ENCODE measurements around the gene DBX1.
A peak's percentile ranks its signal among the peaks of the same experiment; 100 is the strongest.
"Not testable (repeated sequence)": the region's sequence is repeated elsewhere in the genome, so short reads cannot be mapped to it uniquely, and the experiment has no call there.

The DBX1 gene

GRCh38 chr11:20161230-20161918, 1.1 kb upstream of the DBX1 start:
- no peak for DNase-seq (ENCODE audit: low read depth)

GRCh38 chr11:20159466-20160381, 551 bp downstream of the DBX1 start:
- DNase-seq (ENCODE audit: low read depth): no peak

- DNase-seq (ENCODE audit: low read depth): no peak
Observed at GRCh38 chr11:20158597-20159257, 1.5 kb downstream of the DBX1 start.

- no peak for DNase-seq (ENCODE audit: low read depth)
Observed at GRCh38 chr11:20157728-20158127, 2.5 kb downstream of the DBX1 start.

GRCh38 chr11:20156876-20157613, 3.2 kb downstream of the DBX1 start:
- peak; percentile 12 for DNase-seq (ENCODE audit: low read depth)

- DNase-seq (ENCODE audit: low read depth): peak; percentile 46
Observed at GRCh38 chr11:20156280-20156875, 3.9 kb downstream of the DBX1 start.

- no peak for DNase-seq (ENCODE audit: low read depth)
Observed at GRCh38 chr11:20155683-20156279, 4.5 kb downstream of the DBX1 start.

GRCh38 chr11:20154381-20154780, 5.9 kb downstream of the DBX1 start:
- no peak for DNase-seq (ENCODE audit: low read depth)

GRCh38 chr11:20138707-20139106, 21.6 kb downstream of the DBX1 start:
- no peak for DNase-seq (ENCODE audit: low read depth)

GRCh38 chr11:20137637-20138036, 22.6 kb downstream of the DBX1 start:
- no peak for DNase-seq (ENCODE audit: low read depth)

GRCh38 chr11:20134991-20135736, 25.1 kb downstream of the DBX1 start:
- no peak for DNase-seq (ENCODE audit: low read depth)

GRCh38 chr11:20132667-20133039, 27.6 kb downstream of the DBX1 start:
- DNase-seq (ENCODE audit: low read depth): no peak

GRCh38 chr11:20131788-20132666, 28.2 kb downstream of the DBX1 start:
- DNase-seq (ENCODE audit: low read depth): no peak

GRCh38 chr11:20129665-20130064, 30.6 kb downstream of the DBX1 start:
- no peak for DNase-seq (ENCODE audit: low read depth)

- DNase-seq (ENCODE audit: low read depth): not testable (repeated sequence)
Observed at GRCh38 chr11:20128528-20128825, 31.8 kb downstream of the DBX1 start.

- peak; percentile 41 for DNase-seq (ENCODE audit: low read depth)
Observed at GRCh38 chr11:20127671-20128527, 32.4 kb downstream of the DBX1 start.

GRCh38 chr11:20126724-20127123, 33.6 kb downstream of the DBX1 start:
- no peak for DNase-seq (ENCODE audit: low read depth)

GRCh38 chr11:20125927-20126326, 34.3 kb downstream of the DBX1 start:
- DNase-seq (ENCODE audit: low read depth): no peak

- no peak for DNase-seq (ENCODE audit: low read depth)
Observed at GRCh38 chr11:20122131-20122530, 38.1 kb downstream of the DBX1 start.
